Smooth muscle cell (in vitro differentiated cells): Measurements from ENCODE around the gene ZNF865. TPM values are rescaled to one million over a fixed set of nuclear protein-coding genes. Genes with fewer than 3 reads are reported as not detected.

ENCODE experiments used
- DNase-seq: peaks from one replicate; lab custom pipeline; 2025; ENCODE audit not compliant: unreplicated experiment; lab: John Stamatoyannopoulos, UW
- H2AFZ ChIP-seq: fragments of 200-600 bp; sonication (generic); 2 replicates; pipeline ENCODE4 v1.6.0; 2016; ENCODE audit warnings: antibody characterized with exemption, low read depth, mild to moderate bottlenecking
- H3F3A ChIP-seq: fragments of 200-600 bp; sonication (generic); 2 replicates; pipeline ENCODE4 v1.6.0; 2017; ENCODE audit warnings: antibody characterized with exemption, low read depth
- H3K27ac ChIP-seq: fragments of 200-600 bp; sonication (generic); 2 replicates; pipeline ENCODE4 v1.5.1; 2016; ENCODE audit warnings: low read depth, mild to moderate bottlenecking
- H3K27me3 ChIP-seq: fragments of 200-600 bp; sonication (generic); 2 replicates; pipeline ENCODE4 v1.6.1; 2016; ENCODE audit warnings: low read depth, mild to moderate bottlenecking
- H3K36me3 ChIP-seq: fragments of 200-600 bp; sonication (generic); 2 replicates; pipeline ENCODE4 v1.5.1; 2016; ENCODE audit warnings: low read depth
- H3K4me1 ChIP-seq: fragments of 200-600 bp; sonication (generic); 2 replicates; pipeline ENCODE4 v1.5.1; 2016; ENCODE audit warnings: low read depth
- H3K4me2 ChIP-seq: fragments of 200-600 bp; sonication (generic); 2 replicates; pipeline ENCODE4 v1.6.0; 2016; ENCODE audit warnings: mild to moderate bottlenecking
- H3K4me3 ChIP-seq: fragments of 200-600 bp; sonication (generic); 2 replicates; pipeline ENCODE4 v1.5.1; 2016; ENCODE audit warnings: mild to moderate bottlenecking
- H3K79me2 ChIP-seq: fragments of 200-600 bp; sonication (generic); 2 replicates; pipeline ENCODE4 v1.6.0; 2016; ENCODE audit warnings: low read depth, mild to moderate bottlenecking
- H3K9ac ChIP-seq: fragments of 200-600 bp; sonication (generic); 2 replicates; pipeline ENCODE4 v1.6.0; 2016; ENCODE audit warnings: low read depth
- H3K9me3 ChIP-seq: fragments of 200-600 bp; sonication (generic); replicated peaks from 2 replicates; pipeline ENCODE4 v1.5.1; 2016; ENCODE audit warnings: low read depth
- H4K20me1 ChIP-seq: fragments of 200-600 bp; sonication (generic); 2 replicates; pipeline ENCODE4 v1.6.0; 2016; ENCODE audit warnings: low read depth
- CTCF ChIP-seq: fragments of 200-600 bp; sonication (generic); IDR thresholded peaks from 2 replicates; pipeline ENCODE4 v1.5.1; 2017; ENCODE audit warnings: borderline replicate concordance, mild to moderate bottlenecking, antibody characterized with exemption; ENCODE audit not compliant: insufficient read depth, poor library complexity, severe bottlenecking
- WGBS: methylation state at CpG from one replicate; pipeline ENCODE4 v1.1.7; 2016; ENCODE audit warnings: low lambda C conversion rate; 5-methylcytosine and 5-hydroxymethylcytosine counted together
- polyA plus RNA-seq: library from polyadenylated mRNA; unstranded; fragments of >200 nt; fragmentation: Nextera tagmentation; extraction: Ambion mirVana; gene quantifications from 2 replicates; pipeline ENCODE4 v1.2.1, GENCODE V29; 2016
- total RNA-seq: library from RNA; depleted of rRNA; stranded (reverse); fragments of >200 nt; gene quantifications from 2 replicates; pipeline ENCODE4 v1.2.3, GENCODE V29; 2014

Gene ZNF865
- total and polyA plus RNA-seq, 2 experiments from 2014 or later, result 1.2 to 3.8 TPM

GRCh38 chr19:55588738-55589137 lies 16.7 kb upstream of the ZNF865 start:
- Histone ChIP-seq H4K20me1 (no peaks in the 10 kb centered on the region), H3K4me3 (no peak overlapping the region), H3F3A (peaks cover 5% of the 10 kb centered on the region), H3K27ac (no peak overlapping the region), H3K4me2 (no peak overlapping the region), H3K27me3 (no peaks in the 10 kb centered on the region), H3K9ac (no peak overlapping the region), H3K79me2 (no peaks in the 10 kb centered on the region), H3K9me3 (no peaks in the 10 kb centered on the region), H3K4me1 (peaks cover 9% of the 10 kb centered on the region), H3K36me3 (no peaks in the 10 kb centered on the region), H2AFZ (no peak overlapping the region)
- no peak for DNase-seq
- no peak for TF ChIP-seq CTCF
- WGBS, result 90% methylated on average over 8 of the region's 8 CpGs

GRCh38 chr19:55590109-55590508 lies 15.3 kb upstream of the ZNF865 start:
- 70% methylated on average over 7 of the region's 7 CpGs for WGBS
- H3K79me2 ChIP-seq, result no peaks in the 10 kb centered on the region
- no peak overlapping the region for H3K27ac ChIP-seq
- no peaks in the 10 kb centered on the region for H3K9me3 ChIP-seq
- H2AFZ ChIP-seq, result no peak overlapping the region
- H3K4me1 ChIP-seq, result peaks cover 9% of the 10 kb centered on the region
- no peak overlapping the region for H3K9ac ChIP-seq
- no peaks in the 10 kb centered on the region for H4K20me1 ChIP-seq
- H3K4me2 ChIP-seq, result no peak overlapping the region
- no peak for DNase-seq
- no peaks in the 10 kb centered on the region for H3F3A ChIP-seq
- no peaks in the 10 kb centered on the region for H3K27me3 ChIP-seq
- TF ChIP-seq CTCF, result no peak
- no peaks in the 10 kb centered on the region for H3K36me3 ChIP-seq
- H3K4me3 ChIP-seq, result no peak overlapping the region

GRCh38 chr19:55590617-55591016 lies 14.8 kb upstream of the ZNF865 start:
- WGBS, result 80% methylated on average over 10 of the region's 10 CpGs
- Histone ChIP-seq H3K79me2 (no peaks in the 10 kb centered on the region), H3K36me3 (no peaks in the 10 kb centered on the region), H3K4me1 (peaks cover 7% of the 10 kb centered on the region), H4K20me1 (no peaks in the 10 kb centered on the region), H3K9ac (no peak overlapping the region), H3F3A (no peaks in the 10 kb centered on the region), H2AFZ (no peak overlapping the region), H3K4me3 (no peak overlapping the region), H3K27ac (no peak overlapping the region), H3K9me3 (no peaks in the 10 kb centered on the region), H3K27me3 (no peaks in the 10 kb centered on the region), H3K4me2 (no peak overlapping the region)
- no peak for DNase-seq
- no peak for TF ChIP-seq CTCF

GRCh38 chr19:55591555-55591954 lies 13.9 kb upstream of the ZNF865 start:
- Histone ChIP-seq H3K79me2 (no peaks in the 10 kb centered on the region), H3K27ac (no peak overlapping the region), H3K9me3 (no peaks in the 10 kb centered on the region), H3K27me3 (no peaks in the 10 kb centered on the region), H3K4me1 (no peaks in the 10 kb centered on the region), H3K4me3 (no peak overlapping the region), H3K9ac (no peak overlapping the region), H4K20me1 (no peaks in the 10 kb centered on the region), H3F3A (no peaks in the 10 kb centered on the region), H3K36me3 (no peaks in the 10 kb centered on the region), H3K4me2 (no peak overlapping the region), H2AFZ (no peak overlapping the region)
- no peak for DNase-seq
- 92% methylated on average over 7 of the region's 10 CpGs for WGBS
- TF ChIP-seq CTCF, result no peak
